Panc1 (cell line): ENCODE data around the gene ZSCAN10. TPM values are rescaled to one million over a fixed set of nuclear protein-coding genes. Genes with fewer than 3 reads are reported as not detected.
A peak's percentile ranks its signal among the peaks of the same experiment; 100 is the strongest.

Experiments used
- ATAC-seq: fragments of 200-7000 bp; cut with Tn5 transposase; 2 replicates; pipeline ENCODE4 v1.9.1; 2020; ENCODE audit warnings: mild to moderate bottlenecking, moderate library complexity
- BruUV-seq: library from RNA; stranded (reverse); fragments of 400-500 nt; replicated peaks from 2 replicates; lab custom pipeline; 2021; lab: Mats Ljungman, UMichigan
- CTCF ChIA-PET: fragments of 300-600 bp; sonication (Branson Sonifier 250); formaldehyde crosslinking; loops from one replicate; lab custom pipeline; 2022; ENCODE audit warnings: antibody characterized with exemption; lab: Charles Lee
- POLR2A ChIA-PET: fragments of 300-600 bp; sonication (Branson Sonifier 250); formaldehyde crosslinking; loops from one replicate; lab custom pipeline; 2022; ENCODE audit warnings: antibody characterized with exemption; lab: Charles Lee
- DNase-seq: peaks from one replicate; pipeline ENCODE4 v3.0.0-alpha.2; 2010; ENCODE audit warnings: low read depth, low spot score
- H3K27ac ChIP-seq: 2 replicates; pipeline ENCODE4 v1.5.1; 2011; ENCODE audit warnings: mild to moderate bottlenecking, low read length, inconsistent platforms
- H3K27me3 ChIP-seq: fragments of 200-500 bp; sonication (Bioruptor generic); 2 replicates; pipeline ENCODE4 v1.6.0; 2014; ENCODE audit warnings: low read length, inconsistent platforms; ENCODE audit not compliant: control insufficient read depth, insufficient read depth
- H3K36me3 ChIP-seq: fragments of 200-500 bp; sonication (Bioruptor generic); 2 replicates; pipeline ENCODE4 v1.5.1; 2014; ENCODE audit warnings: inconsistent platforms, mild to moderate bottlenecking, low read length, moderate library complexity; ENCODE audit not compliant: control insufficient read depth, insufficient read depth
- H3K4me1 ChIP-seq: 2 replicates; pipeline ENCODE4 v1.5.1; 2011; ENCODE audit warnings: inconsistent platforms, mild to moderate bottlenecking, low read length, moderate library complexity; ENCODE audit not compliant: control insufficient read depth, insufficient read depth
- H3K4me3 ChIP-seq, 2 experiments: 2 replicates each; pipeline ENCODE4 v1.5.1; 2011 to 2012; ENCODE audit warnings: low read depth in 2 of 2, low read length in 2 of 2, mild to moderate bottlenecking in 2 of 2, inconsistent platforms in 1 of 2, moderate library complexity in 1 of 2
- H3K9me3 ChIP-seq: fragments of 200-500 bp; sonication (Bioruptor generic); 2 replicates; pipeline ENCODE4 v1.5.1; 2014; ENCODE audit warnings: low read depth, mild to moderate bottlenecking, inconsistent platforms, low read length, moderate library complexity; ENCODE audit not compliant: control insufficient read depth, insufficient read depth
- CTCF ChIP-seq: fragments of 450-650 bp; IDR thresholded peaks from 2 replicates; pipeline ENCODE4 v1.5.1; 2017; ENCODE audit warnings: mild to moderate bottlenecking
- POLR2AphosphoS5 ChIP-seq: IDR thresholded peaks from 2 replicates; pipeline ENCODE4 v1.6.1; 2012; ENCODE audit warnings: mild to moderate bottlenecking, low read depth, low read length, moderate library complexity
- REST ChIP-seq, 2 experiments: IDR thresholded peaks; 2 replicates each; pipeline ENCODE4 v1.6.1; 2011 to 2012; ENCODE audit warnings: low read depth in 2 of 2, control low read depth in 1 of 2, low read length in 1 of 2, mild to moderate bottlenecking in 1 of 2, moderate library complexity in 1 of 2; ENCODE audit not compliant: insufficient read depth in 1 of 2
- SIN3A ChIP-seq: IDR thresholded peaks from 2 replicates; pipeline ENCODE4 v1.6.1; 2012; ENCODE audit warnings: low read depth, mild to moderate bottlenecking, low read length, moderate library complexity, borderline replicate concordance; ENCODE audit not compliant: insufficient read depth
- TCF7L2 ChIP-seq: IDR thresholded peaks from 2 replicates; pipeline ENCODE4 v1.6.1; 2011; ENCODE audit warnings: mild to moderate bottlenecking, low read depth, low read length, inconsistent platforms
- in situ Hi-C: cut with HindIII; loops from 2 replicates; pipeline ENCODE4 v1.10.0; 2016; ENCODE audit warnings: low sequenced_read_pairs, low pct_unique_long_range_greater_than_20kb
- intact Hi-C: fragments of 100-400 bp; cut with micrococcal nuclease; formaldehyde crosslinking; loops from one replicate; pipeline ENCODE4 v1.10.0; 2022; ENCODE audit not compliant: unreplicated experiment
- total RNA-seq: library from RNA; stranded (reverse); gene quantifications from one replicate; pipeline ENCODE4 v1.2.1, GENCODE V29; 2021; ENCODE audit not compliant: unreplicated experiment

ZSCAN10 gene
- total RNA-seq, 1 experiment from 2014 or later = 0.21 TPM

GRCh38 chr16:3127745-3128144, 28.7 kb upstream of the ZSCAN10 start:
- ATAC-seq (no peak), DNase-seq (no peak)
- POLR2A ChIA-PET = no interaction called here
- BruUV-seq = no TSS peak
- in situ Hi-C loops (no loop called here), intact Hi-C loops (loop anchor here (10.0 kb wide), 1 partner anchor 73 kb away; no protein-coding TSS in a partner anchor)
- CTCF ChIA-PET = no interaction called here
- Histone ChIP-seq H3K27me3 (no peaks in the 10 kb centered on the region), H3K9me3 (no peaks in the 10 kb centered on the region), H3K27ac (no peak overlapping the region), H3K36me3 (no peaks in the 10 kb centered on the region; the same call in 1 of the 2 replicates), H3K4me3 (no peak overlapping the region), H3K4me1 (no peaks in the 10 kb centered on the region; the same call in 1 of the 2 replicates)
- no peak for TF ChIP-seq TCF7L2

DNA sequence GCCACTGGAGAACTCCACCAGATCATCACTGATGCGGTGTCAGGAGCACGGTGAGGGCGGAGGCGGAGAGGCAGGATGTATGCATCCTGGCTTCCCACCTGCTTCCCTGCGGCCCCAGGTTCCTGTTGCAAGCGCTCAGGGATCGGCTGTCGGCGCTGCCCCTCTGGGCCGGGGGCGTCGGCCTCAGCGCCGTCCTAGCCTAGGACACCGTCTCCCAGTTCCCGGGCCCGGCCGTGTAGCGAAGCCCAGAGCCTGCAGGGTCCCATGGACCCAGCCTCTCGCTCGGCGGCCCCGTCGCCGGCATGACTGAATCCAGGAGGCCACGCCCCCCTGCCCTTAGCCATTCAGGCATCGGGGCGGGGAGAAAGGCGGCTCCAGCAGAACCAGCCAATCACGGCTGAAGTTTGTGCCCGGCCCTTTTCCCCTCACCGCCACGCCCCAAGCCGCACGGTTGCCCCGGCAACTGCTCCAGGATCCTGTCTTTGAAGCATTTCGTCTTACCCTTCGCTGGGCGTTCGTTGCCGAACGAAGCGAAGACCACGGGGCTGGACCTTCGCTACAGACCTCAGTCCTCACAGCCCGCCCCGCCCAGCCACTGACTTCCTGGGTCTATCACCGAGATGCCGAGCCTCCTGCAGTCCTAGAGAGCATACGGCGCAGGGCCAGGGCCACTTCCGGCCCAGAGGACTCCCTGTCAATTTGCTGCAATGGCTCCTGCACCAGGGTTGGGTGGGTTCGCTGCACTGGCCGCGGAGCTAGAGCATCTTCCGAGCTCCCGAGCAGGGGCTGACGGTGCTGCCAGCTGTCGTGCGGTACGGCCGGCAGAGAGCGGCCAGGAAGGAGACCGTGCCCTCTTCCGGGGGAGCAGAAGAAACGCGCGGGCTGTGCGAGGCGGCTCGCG, 25.1 kb upstream of the ZSCAN10 start:
- no peaks in the 10 kb centered on the region for H3K36me3 ChIP-seq
- H3K27me3 ChIP-seq = no peaks in the 10 kb centered on the region
- no peaks in the 10 kb centered on the region for H3K4me1 ChIP-seq
- 0 out of 2 replicates have a peak, but pooled peaks have one; percentile 46 for TF ChIP-seq POLR2AphosphoS5
- peak; percentile 68; the same call in 1 of the 2 replicates for TF ChIP-seq SIN3A
- no peak for TF ChIP-seq REST (IDR thresholded peaks at IDR 0.05; ENCODE audit: insufficient read depth in 1 of 2, low read depth in 2 of 2, low read length in 1 of 2)
- peak; percentile 59 for TF ChIP-seq TCF7L2
- TF ChIP-seq CTCF = no peak
- H3K9me3 ChIP-seq = no peaks in the 10 kb centered on the region
- ATAC-seq = peak; percentile 95
- peak; percentile 79 for DNase-seq
- ChIA-PET CTCF (no interaction called here), POLR2A (no interaction called here)
- in situ Hi-C loops = no loop called here
- peak overlapping the region; percentile 74 for H3K27ac ChIP-seq
- no TSS peak for BruUV-seq
- intact Hi-C loops = loop anchor here (10.0 kb wide), 1 partner anchor 69 kb away; no protein-coding TSS in a partner anchor
- H3K4me3 ChIP-seq = peak overlapping the region; percentile 70 to 78
